Parathyroid adenoma (tissue), 2 donors: ENCODE measurements around the gene TMEM53.

ENCODE experiments used
- H2AFZ ChIP-seq: fragments of 300-600 bp; sonication (generic); one replicate; pipeline ENCODE4 v1.7.0; 2017; ENCODE audit warnings: antibody characterized with exemption, mild to moderate bottlenecking
- H3K27ac ChIP-seq: fragments of 300-600 bp; sonication (generic); one replicate; pipeline ENCODE4 v1.7.0; 2017
- H3K27me3 ChIP-seq: fragments of 300-600 bp; sonication (generic); one replicate; pipeline ENCODE4 v1.7.0; 2017; ENCODE audit warnings: low read length; ENCODE audit not compliant: control insufficient read depth, insufficient read depth
- H3K36me3 ChIP-seq: fragments of 300-600 bp; sonication (generic); one replicate; pipeline ENCODE4 v1.7.0; 2017; ENCODE audit warnings: low read length; ENCODE audit not compliant: control insufficient read depth, insufficient read depth
- H3K4me1 ChIP-seq: fragments of 300-600 bp; sonication (generic); one replicate; pipeline ENCODE4 v1.7.0; 2017; ENCODE audit warnings: control low read depth
- H3K4me2 ChIP-seq: fragments of 300-600 bp; sonication (generic); one replicate; pipeline ENCODE4 v1.7.0; 2017; ENCODE audit warnings: low read length
- H3K4me3 ChIP-seq: fragments of 300-600 bp; sonication (generic); one replicate; pipeline ENCODE4 v1.7.0; 2017; ENCODE audit warnings: low read depth, low read length
- H3K79me2 ChIP-seq: fragments of 300-600 bp; sonication (generic); one replicate; pipeline ENCODE4 v1.7.0; 2017; ENCODE audit warnings: control low read depth
- H3K9ac ChIP-seq: fragments of 300-600 bp; sonication (generic); one replicate; pipeline ENCODE4 v1.7.0; 2017; ENCODE audit warnings: mild to moderate bottlenecking
- H3K9me3 ChIP-seq: fragments of 300-600 bp; sonication (generic); one replicate; pipeline ENCODE4 v1.7.0; 2017; ENCODE audit warnings: low read length; ENCODE audit not compliant: control insufficient read depth
- TF ChIP-seq, protein P1 (sequence below): fragments of 300-600 bp; sonication (generic); IDR thresholded peaks from one replicate; pipeline ENCODE4 v1.7.0; 2017; ENCODE audit warnings: antibody characterized with exemption, mild to moderate bottlenecking
- donor health status: primary hyperparathyroidism.

TMEM53 gene

GRCh38 chr1:44603718-44604117 is 70.6 kb downstream of the TMEM53 start:
- H3K79me2 ChIP-seq = no peaks in the 10 kb centered on the region
- H3K4me2 ChIP-seq = no peak overlapping the region
- H2AFZ ChIP-seq = no peak overlapping the region
- H3K9ac ChIP-seq = no peak overlapping the region
- H3K27me3 ChIP-seq = no peaks in the 10 kb centered on the region
- no peaks in the 10 kb centered on the region for H3K36me3 ChIP-seq
- no peak overlapping the region for H3K4me3 ChIP-seq
- H3K4me1 ChIP-seq = no peaks in the 10 kb centered on the region
- H3K27ac ChIP-seq = no peak overlapping the region
- H3K9me3 ChIP-seq = no peaks in the 10 kb centered on the region
- TF ChIP-seq, protein P1, sequence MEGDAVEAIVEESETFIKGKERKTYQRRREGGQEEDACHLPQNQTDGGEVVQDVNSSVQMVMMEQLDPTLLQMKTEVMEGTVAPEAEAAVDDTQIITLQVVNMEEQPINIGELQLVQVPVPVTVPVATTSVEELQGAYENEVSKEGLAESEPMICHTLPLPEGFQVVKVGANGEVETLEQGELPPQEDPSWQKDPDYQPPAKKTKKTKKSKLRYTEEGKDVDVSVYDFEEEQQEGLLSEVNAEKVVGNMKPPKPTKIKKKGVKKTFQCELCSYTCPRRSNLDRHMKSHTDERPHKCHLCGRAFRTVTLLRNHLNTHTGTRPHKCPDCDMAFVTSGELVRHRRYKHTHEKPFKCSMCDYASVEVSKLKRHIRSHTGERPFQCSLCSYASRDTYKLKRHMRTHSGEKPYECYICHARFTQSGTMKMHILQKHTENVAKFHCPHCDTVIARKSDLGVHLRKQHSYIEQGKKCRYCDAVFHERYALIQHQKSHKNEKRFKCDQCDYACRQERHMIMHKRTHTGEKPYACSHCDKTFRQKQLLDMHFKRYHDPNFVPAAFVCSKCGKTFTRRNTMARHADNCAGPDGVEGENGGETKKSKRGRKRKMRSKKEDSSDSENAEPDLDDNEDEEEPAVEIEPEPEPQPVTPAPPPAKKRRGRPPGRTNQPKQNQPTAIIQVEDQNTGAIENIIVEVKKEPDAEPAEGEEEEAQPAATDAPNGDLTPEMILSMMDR = no peak
